GM12865 (cell line): ENCODE measurements around the gene PKP1.

Source experiments
- DNase-seq: peaks from one replicate; pipeline ENCODE4 v3.0.0; 2010; ENCODE audit warnings: low read depth
- H3K4me3 ChIP-seq: 2 replicates; pipeline ENCODE4 v1.5.1; 2011; ENCODE audit warnings: mild to moderate bottlenecking, low read depth, low read length, control low read depth
- CTCF ChIP-seq: IDR thresholded peaks from 2 replicates; pipeline ENCODE4 v1.5.1; 2011; ENCODE audit warnings: low read length, control low read depth, low read depth, inconsistent platforms; ENCODE audit not compliant: insufficient read depth; ENCODE audit errors: missing control alignments

The PKP1 gene

GRCh38 chr1:201374364-201374763 is 91.1 kb downstream of the PKP1 start:
- DNase-seq = no peak
- no peak for TF ChIP-seq CTCF

GRCh38 chr1:201375169-201375568 is 91.9 kb downstream of the PKP1 start:
- TF ChIP-seq CTCF = no peak
- H3K4me3 ChIP-seq = no peak overlapping the region
- DNase-seq = no peak

More at GRCh38 chr1:201374364-201374763, 91.1 kb downstream of the PKP1 start:
- H3K4me3 ChIP-seq = no peak overlapping the region

- no peak overlapping the region for H3K4me3 ChIP-seq
- no peak for TF ChIP-seq CTCF
These were observed 92.8 kb downstream of the PKP1 start for GRCh38 chr1:201376107-201376463.

GRCh38 chr1:201376464-201377374 is 93.4 kb downstream of the PKP1 start:
- TF ChIP-seq CTCF = peak; percentile 63
- H3K4me3 ChIP-seq = no peak overlapping the region
- peak; percentile 16 for DNase-seq

More at GRCh38 chr1:201376107-201376463, 92.8 kb downstream of the PKP1 start:
- DNase-seq = no peak

GRCh38 chr1:201377611-201378092 is 94.3 kb downstream of the PKP1 start, which contains the start of gene TNNT2:
TNNT2 (minus strand) TSS chr1:201377680; CDS start chr1:201373254, 4,426 bp downstream.
- TF ChIP-seq CTCF = no peak
- no peak within 1 kb of the TSS for H3K4me3 ChIP-seq
- DNase-seq = no peak

- no peak overlapping the region for H3K4me3 ChIP-seq
- no peak for TF ChIP-seq CTCF
- no peak for DNase-seq
These were observed 95.5 kb downstream of the PKP1 start for GRCh38 chr1:201378804-201379203.
